Adrenal gland (tissue), 12 donors: ENCODE data around the gene PSD. TPM values are rescaled to one million over a fixed set of nuclear protein-coding genes. Genes with fewer than 3 reads are reported as not detected.

ENCODE experiments used
- DNase-seq, 7 donors: peaks; one replicate each; pipeline ENCODE4 v3.0.0-alpha.2; 2019 to 2020
- H3K27ac ChIP-seq, 5 donors: fragments of 200-600 bp; sonication (generic) in 4 of 5; 1 replicate in 3 of 5; 2 replicates in 2 of 5; pipeline versions ENCODE4 v1.5.1 to v1.8.0; 2016 to 2020; ENCODE audit warnings: mild to moderate bottlenecking in 1 of 5
- H3K27me3 ChIP-seq: fragments of 200-600 bp; 2 replicates; pipeline ENCODE4 v1.8.0; 2021
- H3K36me3 ChIP-seq, 2 donors: fragments of 200-600 bp; replicated peaks in 1 of 2; 1 replicate in 1 of 2; 2 replicates in 1 of 2; pipeline versions ENCODE4 v1.5.1 to v1.8.0; 2018 to 2022
- H3K4me1 ChIP-seq, 2 donors: fragments of 200-600 bp; replicated peaks in 1 of 2; 1 replicate in 1 of 2; 2 replicates in 1 of 2; pipeline versions ENCODE4 v1.5.1 to v1.8.0; 2018 to 2021
- H3K4me3 ChIP-seq, 4 donors: fragments of 200-600 bp; sonication (generic) in 3 of 4; one replicate each; pipeline ENCODE4 v1.5.1; 2016 to 2018
- H3K9me3 ChIP-seq, 3 donors: fragments of 200-600 bp; sonication (generic) in 1 of 3; replicated peaks in 1 of 3; 1 replicate in 2 of 3; 2 replicates in 1 of 3; pipeline versions ENCODE4 v1.5.1 to v1.8.0; 2016 to 2021
- POLR2A ChIP-seq, 2 donors: fragments of 450-650 bp; IDR thresholded peaks; one replicate each; pipeline ENCODE4 v1.6.1; 2017; ENCODE audit warnings: antibody characterized with exemption in 2 of 2, mild to moderate bottlenecking in 2 of 2, moderate library complexity in 1 of 2
- WGBS, 4 donors: extraction: QIAGEN DNeasy Blood & Tissue Kit in 2 of 4; methylation state at CpG; one replicate each; pipeline versions ENCODE4 v1.1.5 to v1.1.7; 2013 to 2017; 5-methylcytosine and 5-hydroxymethylcytosine counted together
- intact Hi-C, 2 donors: fragments of 100-400 bp; cut with DNase I; formaldehyde crosslinking; loops; one replicate each; pipeline versions ENCODE4 v1.14.1 to v1.15.0; 2022 to 2023
- polyA plus RNA-seq, 3 donors: library from polyadenylated mRNA; stranded (reverse); fragments of 200-250 nt in 2 of 3; fragments of 350-450 nt in 1 of 3; fragmentation: Illumina TruSeq in 1 of 3; extraction: RNeasy Lipid Tissue Mini Kit (QIAGEN cat#74804) in 1 of 3; gene quantifications; one replicate each; pipeline ENCODE4 v1.2.3, GENCODE V29; 2013 to 2014
- total RNA-seq, 9 donors: library from RNA; depleted of rRNA in 4 of 9; stranded (reverse); fragments of >200 nt in 4 of 9; fragments of 120-200 nt in 1 of 9; fragmentation: NEBNext Ultra II Directional in 1 of 9; extraction: Animal tissue kit (Norgen Biotek cat#: 25700) in 1 of 9; gene quantifications; one replicate each; pipeline versions ENCODE4 v1.1.0 to v1.2.4, GENCODE V29; 2013 to 2023
- TF ChIP-seq, protein P1 (sequence below), 6 experiments: fragments of 450-650 bp in 4 of 6; fragments of 200-600 bp in 2 of 6; sonication (generic) in 1 of 6; IDR thresholded peaks; 1 replicate in 5 of 6; 2 replicates in 1 of 6; pipeline versions ENCODE4 v1.5.1 to v1.8.0; 2016 to 2021; ENCODE audit warnings: antibody characterized with exemption in 6 of 6, mild to moderate bottlenecking in 2 of 6, moderate library complexity in 1 of 6
- donor health status: healthy with polysubstance abuse.
- donor health status: Bipolar disorder and iron deficiency.
- donor health status: DM: yes; HTN: yes; CAD: no.
- donor health status: DM: no; HTN: no; CAD: no.
- donor health status: DM: no; HTN: no; CAD: no.
- donor health status: DM: yes; HTN: yes; CAD: no.

The PSD gene
- total and polyA plus RNA-seq, 12 donors = 0.54 to 43.7 (median 9.4) TPM; not detected in 1

GRCh38 chr10:102394079-102394800 lies 24.3 kb downstream of the PSD start:
- Histone ChIP-seq H3K4me1 (peaks cover 10 to 23% of the 10 kb centered on the region in 2 donors), H3K36me3 (peaks cover 0 to 13% of the 10 kb centered on the region in 2 donors), H3K4me3 (peak overlapping the region; percentile 13 to 77 (median 45)), H3K27me3 (no peaks in the 10 kb centered on the region), H3K27ac (peak overlapping the region; percentile 68 to 95 (median 91)), H3K9me3 (no peaks in the 10 kb centered on the region)
- 0% methylated on average over 7 to 71 of the region's 71 CpGs for WGBS, 4 donors
- DNase-seq = peak; percentile 95 to 97 (median 96)
- intact Hi-C loops = no loop called here
- peak; percentile 50 to 65 for TF ChIP-seq POLR2A (IDR thresholded peaks at IDR 0.05)
- TF ChIP-seq, protein P1, sequence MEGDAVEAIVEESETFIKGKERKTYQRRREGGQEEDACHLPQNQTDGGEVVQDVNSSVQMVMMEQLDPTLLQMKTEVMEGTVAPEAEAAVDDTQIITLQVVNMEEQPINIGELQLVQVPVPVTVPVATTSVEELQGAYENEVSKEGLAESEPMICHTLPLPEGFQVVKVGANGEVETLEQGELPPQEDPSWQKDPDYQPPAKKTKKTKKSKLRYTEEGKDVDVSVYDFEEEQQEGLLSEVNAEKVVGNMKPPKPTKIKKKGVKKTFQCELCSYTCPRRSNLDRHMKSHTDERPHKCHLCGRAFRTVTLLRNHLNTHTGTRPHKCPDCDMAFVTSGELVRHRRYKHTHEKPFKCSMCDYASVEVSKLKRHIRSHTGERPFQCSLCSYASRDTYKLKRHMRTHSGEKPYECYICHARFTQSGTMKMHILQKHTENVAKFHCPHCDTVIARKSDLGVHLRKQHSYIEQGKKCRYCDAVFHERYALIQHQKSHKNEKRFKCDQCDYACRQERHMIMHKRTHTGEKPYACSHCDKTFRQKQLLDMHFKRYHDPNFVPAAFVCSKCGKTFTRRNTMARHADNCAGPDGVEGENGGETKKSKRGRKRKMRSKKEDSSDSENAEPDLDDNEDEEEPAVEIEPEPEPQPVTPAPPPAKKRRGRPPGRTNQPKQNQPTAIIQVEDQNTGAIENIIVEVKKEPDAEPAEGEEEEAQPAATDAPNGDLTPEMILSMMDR (IDR thresholded peaks at IDR 0.05) = peak in 5 of 6 experiments; percentile 96 to 97 (median 96)

DNA sequence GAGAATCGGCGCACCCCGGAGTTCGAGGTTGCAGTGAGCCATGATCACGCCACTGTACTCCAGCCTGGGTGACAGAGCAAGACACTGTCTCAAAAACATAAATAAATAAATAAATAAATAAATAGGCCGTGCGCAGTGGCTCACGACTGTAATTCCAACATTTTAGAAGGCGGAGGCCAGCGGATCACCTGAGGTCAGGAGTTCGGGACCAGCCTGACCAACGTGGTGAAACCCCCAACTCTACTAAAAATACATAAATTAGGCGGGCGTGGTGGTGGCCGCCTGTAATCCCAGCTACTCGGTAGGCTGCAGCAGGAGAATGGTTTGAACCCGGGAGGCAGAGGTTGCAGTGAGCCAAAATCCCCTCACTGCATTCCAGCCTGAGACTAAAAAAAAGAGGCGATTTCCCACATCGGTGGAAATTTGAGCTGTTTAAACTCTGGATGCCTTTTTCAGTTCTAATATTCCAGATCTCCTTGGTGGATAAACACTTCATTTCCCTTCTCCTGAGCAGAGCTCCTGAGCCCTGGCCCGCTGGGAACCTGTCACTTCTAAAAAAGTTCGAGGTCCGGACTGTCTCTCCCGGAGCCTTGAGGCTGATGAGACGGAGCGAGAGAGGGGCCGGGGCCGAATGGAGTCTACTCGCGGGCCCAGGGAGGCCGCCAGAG lies 25.0 kb downstream of the PSD start:
- H3K4me1 ChIP-seq = peaks cover 10 to 18% of the 10 kb centered on the region in 2 donors
- H3K4me3 ChIP-seq = peak overlapping the region in 3 of 4 donors; percentile 13 to 77 (median 72)
- 27 to 41% (median 30%) methylated on average over 24 to 30 of the region's 30 CpGs for WGBS, 4 donors
- H3K27ac ChIP-seq = peak overlapping the region; percentile 68 to 95 (median 91)
- intact Hi-C loops = no loop called here
- peaks cover 0 to 12% of the 10 kb centered on the region in 2 donors for H3K36me3 ChIP-seq
- no peaks in the 10 kb centered on the region for H3K27me3 ChIP-seq
- TF ChIP-seq POLR2A (IDR thresholded peaks at IDR 0.05) = no peak
- TF ChIP-seq, protein P1 (IDR thresholded peaks at IDR 0.05) = peak in 1 of 6 experiments; percentile 89
- H3K9me3 ChIP-seq = no peaks in the 10 kb centered on the region
- no peak for DNase-seq

- intact Hi-C loops = no loop called here
- TF ChIP-seq POLR2A (IDR thresholded peaks at IDR 0.05) = no peak
- TF ChIP-seq, protein P1 (IDR thresholded peaks at IDR 0.05) = no peak
- no peaks in the 10 kb centered on the region for H3K9me3 ChIP-seq
- H3K27me3 ChIP-seq = no peaks in the 10 kb centered on the region
- H3K4me3 ChIP-seq = no peak overlapping the region
- no peak overlapping the region for H3K27ac ChIP-seq
- 66 to 73% (median 68%) methylated on average over 5 of the region's 5 CpGs for WGBS, 4 donors
- DNase-seq = no peak
- H3K36me3 ChIP-seq = no peaks in the 10 kb centered on the region
- H3K4me1 ChIP-seq = peaks cover 10 to 18% of the 10 kb centered on the region in 2 donors
Observed at GRCh38 chr10:102392306-102392705, 26.3 kb downstream of the PSD start.

DNA sequence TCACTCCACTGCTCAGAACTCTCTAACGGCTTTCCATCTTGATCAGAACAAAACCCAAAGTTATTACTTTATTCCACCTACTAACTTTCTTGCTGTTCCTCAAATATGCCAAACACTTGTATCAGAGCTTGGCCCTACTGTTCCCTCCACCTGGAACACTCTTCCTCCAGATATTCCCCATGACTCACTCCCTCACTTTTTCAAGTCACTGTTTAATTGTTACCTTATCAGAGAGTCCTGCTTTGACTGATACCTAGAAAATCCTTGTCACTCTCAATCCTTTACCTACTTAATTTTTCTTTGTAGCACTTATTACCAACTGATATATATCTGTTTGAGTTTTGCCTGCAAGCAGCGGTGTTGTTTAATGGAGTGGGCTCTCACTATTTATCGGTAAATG lies 28.7 kb downstream of the PSD start:
- no peaks in the 10 kb centered on the region for H3K36me3 ChIP-seq
- no peak overlapping the region for H3K27ac ChIP-seq
- no peaks in the 10 kb centered on the region for H3K9me3 ChIP-seq
- intact Hi-C loops = no loop called here
- H3K27me3 ChIP-seq = no peaks in the 10 kb centered on the region
- 84 to 93% (median 88%) methylated on average over 3 of the region's 3 CpGs for WGBS, 4 donors
- no peak overlapping the region for H3K4me3 ChIP-seq
- TF ChIP-seq, protein P1 (IDR thresholded peaks at IDR 0.05) = no peak
- TF ChIP-seq POLR2A (IDR thresholded peaks at IDR 0.05) = no peak
- DNase-seq = no peak
- H3K4me1 ChIP-seq = peaks cover 9 to 16% of the 10 kb centered on the region in 2 donors
